PFSK-1 (cell line): ENCODE data around the gene GUCD1.

Experiments used
- POLR2AphosphoS5 ChIP-seq: IDR thresholded peaks from 2 replicates; pipeline ENCODE4 v1.6.1; 2012; ENCODE audit warnings: low read depth, mild to moderate bottlenecking, control low read depth, low read length, moderate library complexity
- TAF1 ChIP-seq: IDR thresholded peaks from 2 replicates; pipeline ENCODE4 v1.6.1; 2012; ENCODE audit warnings: low read length, control low read depth, borderline replicate concordance; ENCODE audit not compliant: insufficient read depth
- TF ChIP-seq, protein P1 (sequence below), 2 experiments: IDR thresholded peaks; 2 replicates each; pipeline versions ENCODE4 v1.6.1 to v1.8.0; 2011 to 2012; ENCODE audit warnings: low read depth in 2 of 2, low read length in 2 of 2, control low read depth in 1 of 2, inconsistent platforms in 1 of 2, mild to moderate bottlenecking in 1 of 2, moderate library complexity in 1 of 2; ENCODE audit not compliant: insufficient read depth in 1 of 2

- TF ChIP-seq POLR2AphosphoS5 (no peak), TAF1 (no peak)
- TF ChIP-seq, protein P1, sequence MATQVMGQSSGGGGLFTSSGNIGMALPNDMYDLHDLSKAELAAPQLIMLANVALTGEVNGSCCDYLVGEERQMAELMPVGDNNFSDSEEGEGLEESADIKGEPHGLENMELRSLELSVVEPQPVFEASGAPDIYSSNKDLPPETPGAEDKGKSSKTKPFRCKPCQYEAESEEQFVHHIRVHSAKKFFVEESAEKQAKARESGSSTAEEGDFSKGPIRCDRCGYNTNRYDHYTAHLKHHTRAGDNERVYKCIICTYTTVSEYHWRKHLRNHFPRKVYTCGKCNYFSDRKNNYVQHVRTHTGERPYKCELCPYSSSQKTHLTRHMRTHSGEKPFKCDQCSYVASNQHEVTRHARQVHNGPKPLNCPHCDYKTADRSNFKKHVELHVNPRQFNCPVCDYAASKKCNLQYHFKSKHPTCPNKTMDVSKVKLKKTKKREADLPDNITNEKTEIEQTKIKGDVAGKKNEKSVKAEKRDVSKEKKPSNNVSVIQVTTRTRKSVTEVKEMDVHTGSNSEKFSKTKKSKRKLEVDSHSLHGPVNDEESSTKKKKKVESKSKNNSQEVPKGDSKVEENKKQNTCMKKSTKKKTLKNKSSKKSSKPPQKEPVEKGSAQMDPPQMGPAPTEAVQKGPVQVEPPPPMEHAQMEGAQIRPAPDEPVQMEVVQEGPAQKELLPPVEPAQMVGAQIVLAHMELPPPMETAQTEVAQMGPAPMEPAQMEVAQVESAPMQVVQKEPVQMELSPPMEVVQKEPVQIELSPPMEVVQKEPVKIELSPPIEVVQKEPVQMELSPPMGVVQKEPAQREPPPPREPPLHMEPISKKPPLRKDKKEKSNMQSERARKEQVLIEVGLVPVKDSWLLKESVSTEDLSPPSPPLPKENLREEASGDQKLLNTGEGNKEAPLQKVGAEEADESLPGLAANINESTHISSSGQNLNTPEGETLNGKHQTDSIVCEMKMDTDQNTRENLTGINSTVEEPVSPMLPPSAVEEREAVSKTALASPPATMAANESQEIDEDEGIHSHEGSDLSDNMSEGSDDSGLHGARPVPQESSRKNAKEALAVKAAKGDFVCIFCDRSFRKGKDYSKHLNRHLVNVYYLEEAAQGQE (IDR thresholded peaks at IDR 0.05; ENCODE audit: insufficient read depth in 1 of 2, low read depth in 2 of 2, low read length in 2 of 2) = no peak
Measured at GRCh38 chr22:24565077-24565476, 10.1 kb upstream of the GUCD1 start.
